HG03196 (cell line): Measurements from ENCODE around the gene CGNL1.

Experiments used
- ATAC-seq: cut with Tn5 transposase; IDR thresholded peaks from one replicate; pipeline ENCODE4 v1.9.1; 2021; ENCODE audit not compliant: unreplicated experiment

The CGNL1 gene

GRCh38 chr15:57419335-57419734, 43.0 kb downstream of the CGNL1 start:
- ATAC-seq = no peak

- ATAC-seq = no peak
Observed at GRCh38 chr15:57421110-57421509, 44.8 kb downstream of the CGNL1 start.

GRCh38 chr15:57421551-57421950, 45.2 kb downstream of the CGNL1 start:
- ATAC-seq = no peak

GRCh38 chr15:57422113-57422754, 45.9 kb downstream of the CGNL1 start:
- peak; percentile 76 for ATAC-seq

GRCh38 chr15:57423599-57424140, 47.4 kb downstream of the CGNL1 start:
- no peak for ATAC-seq

GRCh38 chr15:57424628-57425405, 48.5 kb downstream of the CGNL1 start:
- no peak for ATAC-seq

GRCh38 chr15:57425842-57426241, 49.5 kb downstream of the CGNL1 start:
- no peak for ATAC-seq

- ATAC-seq = no peak
Observed at GRCh38 chr15:57427367-57427821, 51.1 kb downstream of the CGNL1 start.

GRCh38 chr15:57432141-57432741, 55.9 kb downstream of the CGNL1 start:
- no peak for ATAC-seq

- ATAC-seq = no peak
Observed at GRCh38 chr15:57436166-57436565, 59.9 kb downstream of the CGNL1 start.

GRCh38 chr15:57436961-57437360, 60.7 kb downstream of the CGNL1 start:
- no peak for ATAC-seq

- ATAC-seq = no peak
Observed at GRCh38 chr15:57437564-57437963, 61.3 kb downstream of the CGNL1 start.

GRCh38 chr15:57438166-57438565, 61.9 kb downstream of the CGNL1 start:
- ATAC-seq = no peak

GRCh38 chr15:57439128-57440027, 63.1 kb downstream of the CGNL1 start:
- ATAC-seq = no peak

- ATAC-seq = no peak
Observed at GRCh38 chr15:57440167-57440566, 63.9 kb downstream of the CGNL1 start.

GRCh38 chr15:57440799-57441198, 64.5 kb downstream of the CGNL1 start:
- no peak for ATAC-seq

- no peak for ATAC-seq
Observed at GRCh38 chr15:57442335-57442734, 66.0 kb downstream of the CGNL1 start.

- no peak for ATAC-seq
Observed at GRCh38 chr15:57443486-57443885, 67.2 kb downstream of the CGNL1 start.

- ATAC-seq = no peak
Observed at GRCh38 chr15:57444877-57445513, 68.7 kb downstream of the CGNL1 start.

GRCh38 chr15:57445872-57446271, 69.6 kb downstream of the CGNL1 start:
- no peak for ATAC-seq
